GM23338 (cell line): ENCODE results near the gene ZGPAT.

Experiments
- CREB1 ChIP-seq: fragments of 250-450 bp; sonication (Bioruptor Pico); IDR thresholded peaks from 2 replicates; pipeline ENCODE4 v1.5.0; 2020; ENCODE audit warnings: low read depth, mild to moderate bottlenecking, moderate library complexity
- ETS1 ChIP-seq: IDR thresholded peaks from 2 replicates; pipeline ENCODE4 v1.6.1; 2016; ENCODE audit warnings: antibody characterized with exemption
- EZH2 ChIP-seq: fragments of 200-600 bp; sonication (generic); IDR thresholded peaks from one replicate; pipeline ENCODE4 v1.8.0; 2017; ENCODE audit warnings: antibody characterized with exemption, mild to moderate bottlenecking, low read depth; ENCODE audit not compliant: unreplicated experiment
- EZH2phosphoT487 ChIP-seq: fragments of 200-600 bp; sonication (generic); IDR thresholded peaks from one replicate; pipeline ENCODE4 v1.8.1; 2018; ENCODE audit warnings: antibody characterized with exemption; ENCODE audit not compliant: unreplicated experiment
- POLR2AphosphoS5 ChIP-seq: IDR thresholded peaks from 2 replicates; pipeline ENCODE4 v1.6.1; 2016; ENCODE audit warnings: antibody characterized with exemption, low read depth
- TF ChIP-seq, protein P1 (sequence below), 2 experiments: fragments of 200-600 bp in 1 of 2; sonication (generic) in 1 of 2; conservative IDR thresholded peaks; 2 replicates each; pipeline versions ENCODE4 v1.5.1 to v1.6.1; 2016 to 2017; ENCODE audit warnings: antibody characterized with exemption in 2 of 2, low read depth in 2 of 2, mild to moderate bottlenecking in 2 of 2, moderate library complexity in 1 of 2
- TF ChIP-seq, protein P2 (sequence below): IDR thresholded peaks from one replicate; pipeline ENCODE4 v1.6.1; 2018; ENCODE audit warnings: antibody characterized with exemption; ENCODE audit not compliant: unreplicated experiment

DNA sequence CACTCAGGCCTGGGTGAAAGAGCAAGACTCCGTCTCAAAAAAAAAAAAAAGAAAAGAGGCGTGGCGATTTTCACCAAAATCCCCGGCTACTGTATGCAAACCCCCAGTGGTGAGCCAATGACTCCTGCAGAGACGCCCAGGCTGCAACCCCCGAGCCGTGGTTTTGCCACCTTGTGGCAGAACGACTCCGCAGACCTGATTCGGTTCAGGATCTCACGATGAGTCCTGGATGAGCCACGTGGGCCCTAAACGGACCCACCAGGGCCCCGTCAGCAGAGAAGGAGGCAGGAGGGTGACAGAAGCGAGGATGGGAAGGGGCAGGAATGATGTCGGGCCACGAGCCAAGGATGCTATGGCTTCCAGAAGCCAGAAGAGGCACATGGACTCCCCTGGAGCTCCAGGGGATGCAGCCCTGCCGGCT lies 74.2 kb downstream of the ZGPAT start:
- TF ChIP-seq, protein P1, sequence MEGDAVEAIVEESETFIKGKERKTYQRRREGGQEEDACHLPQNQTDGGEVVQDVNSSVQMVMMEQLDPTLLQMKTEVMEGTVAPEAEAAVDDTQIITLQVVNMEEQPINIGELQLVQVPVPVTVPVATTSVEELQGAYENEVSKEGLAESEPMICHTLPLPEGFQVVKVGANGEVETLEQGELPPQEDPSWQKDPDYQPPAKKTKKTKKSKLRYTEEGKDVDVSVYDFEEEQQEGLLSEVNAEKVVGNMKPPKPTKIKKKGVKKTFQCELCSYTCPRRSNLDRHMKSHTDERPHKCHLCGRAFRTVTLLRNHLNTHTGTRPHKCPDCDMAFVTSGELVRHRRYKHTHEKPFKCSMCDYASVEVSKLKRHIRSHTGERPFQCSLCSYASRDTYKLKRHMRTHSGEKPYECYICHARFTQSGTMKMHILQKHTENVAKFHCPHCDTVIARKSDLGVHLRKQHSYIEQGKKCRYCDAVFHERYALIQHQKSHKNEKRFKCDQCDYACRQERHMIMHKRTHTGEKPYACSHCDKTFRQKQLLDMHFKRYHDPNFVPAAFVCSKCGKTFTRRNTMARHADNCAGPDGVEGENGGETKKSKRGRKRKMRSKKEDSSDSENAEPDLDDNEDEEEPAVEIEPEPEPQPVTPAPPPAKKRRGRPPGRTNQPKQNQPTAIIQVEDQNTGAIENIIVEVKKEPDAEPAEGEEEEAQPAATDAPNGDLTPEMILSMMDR (conservative IDR thresholded peaks at IDR 0.05; ENCODE audit: low read depth in 2 of 2): peak in 1 of 2 experiments; percentile 24; a peak in 1 of 4 replicates
- TF ChIP-seq POLR2AphosphoS5 (no peak), ETS1 (no peak), EZH2 (no peak), CREB1 (no peak), EZH2phosphoT487 (no peak)
- TF ChIP-seq, protein P2, sequence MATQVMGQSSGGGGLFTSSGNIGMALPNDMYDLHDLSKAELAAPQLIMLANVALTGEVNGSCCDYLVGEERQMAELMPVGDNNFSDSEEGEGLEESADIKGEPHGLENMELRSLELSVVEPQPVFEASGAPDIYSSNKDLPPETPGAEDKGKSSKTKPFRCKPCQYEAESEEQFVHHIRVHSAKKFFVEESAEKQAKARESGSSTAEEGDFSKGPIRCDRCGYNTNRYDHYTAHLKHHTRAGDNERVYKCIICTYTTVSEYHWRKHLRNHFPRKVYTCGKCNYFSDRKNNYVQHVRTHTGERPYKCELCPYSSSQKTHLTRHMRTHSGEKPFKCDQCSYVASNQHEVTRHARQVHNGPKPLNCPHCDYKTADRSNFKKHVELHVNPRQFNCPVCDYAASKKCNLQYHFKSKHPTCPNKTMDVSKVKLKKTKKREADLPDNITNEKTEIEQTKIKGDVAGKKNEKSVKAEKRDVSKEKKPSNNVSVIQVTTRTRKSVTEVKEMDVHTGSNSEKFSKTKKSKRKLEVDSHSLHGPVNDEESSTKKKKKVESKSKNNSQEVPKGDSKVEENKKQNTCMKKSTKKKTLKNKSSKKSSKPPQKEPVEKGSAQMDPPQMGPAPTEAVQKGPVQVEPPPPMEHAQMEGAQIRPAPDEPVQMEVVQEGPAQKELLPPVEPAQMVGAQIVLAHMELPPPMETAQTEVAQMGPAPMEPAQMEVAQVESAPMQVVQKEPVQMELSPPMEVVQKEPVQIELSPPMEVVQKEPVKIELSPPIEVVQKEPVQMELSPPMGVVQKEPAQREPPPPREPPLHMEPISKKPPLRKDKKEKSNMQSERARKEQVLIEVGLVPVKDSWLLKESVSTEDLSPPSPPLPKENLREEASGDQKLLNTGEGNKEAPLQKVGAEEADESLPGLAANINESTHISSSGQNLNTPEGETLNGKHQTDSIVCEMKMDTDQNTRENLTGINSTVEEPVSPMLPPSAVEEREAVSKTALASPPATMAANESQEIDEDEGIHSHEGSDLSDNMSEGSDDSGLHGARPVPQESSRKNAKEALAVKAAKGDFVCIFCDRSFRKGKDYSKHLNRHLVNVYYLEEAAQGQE: no peak
